ENCODE measurements around the gene DCAF4.
"Not testable (repeated sequence)": the region's sequence is repeated elsewhere in the genome, so short reads cannot be mapped to it uniquely, and the experiment has no call there.

The DCAF4 gene

DNA sequence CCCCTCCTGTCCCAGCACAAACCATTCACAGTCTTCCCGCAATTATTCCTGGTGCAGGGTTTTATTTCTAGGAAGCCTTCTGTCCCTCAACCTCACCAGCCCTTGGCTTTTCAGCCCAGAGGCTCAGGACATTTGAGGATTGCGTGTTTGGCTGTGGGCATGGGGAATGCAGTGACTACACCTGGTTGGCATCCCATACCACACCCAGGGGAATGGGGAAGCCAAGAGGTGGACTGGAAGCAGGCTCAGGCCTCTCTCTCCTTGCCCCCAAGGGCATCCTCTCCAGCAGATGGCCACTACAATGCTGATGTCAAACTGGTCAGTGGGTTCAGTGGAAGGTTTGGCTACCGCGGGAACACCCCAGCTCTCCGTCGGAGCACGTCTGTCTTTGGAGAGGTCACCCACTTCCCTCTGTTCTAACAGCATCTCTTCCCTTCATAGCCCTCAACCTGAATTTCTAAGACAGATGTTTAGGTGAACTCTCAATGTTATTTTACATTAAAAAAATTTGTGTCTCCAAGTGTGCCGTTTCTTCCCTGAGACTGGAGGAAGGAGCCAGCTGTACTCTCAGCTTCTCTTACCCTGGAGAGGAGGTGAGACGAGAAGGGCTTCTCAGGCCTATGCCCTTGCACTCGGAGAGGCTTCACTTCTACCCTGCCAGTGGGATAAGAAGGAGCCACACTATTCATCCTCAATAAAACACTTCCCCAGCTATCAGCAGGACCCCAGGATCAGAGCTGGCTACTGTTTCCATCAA is 35.5 kb downstream of the DCAF4 start:
- ChIA-PET POLR2A (ENCODE audit: low non-redundant PET) (no interaction called here), CTCF (interaction anchor here (0.6 to 1.3 kb wide), 4 partner anchors 10 to 82 kb away, joined by 3 read pairs; partner anchors contain the start of gene DPF3)
- TF ChIP-seq, protein P1, sequence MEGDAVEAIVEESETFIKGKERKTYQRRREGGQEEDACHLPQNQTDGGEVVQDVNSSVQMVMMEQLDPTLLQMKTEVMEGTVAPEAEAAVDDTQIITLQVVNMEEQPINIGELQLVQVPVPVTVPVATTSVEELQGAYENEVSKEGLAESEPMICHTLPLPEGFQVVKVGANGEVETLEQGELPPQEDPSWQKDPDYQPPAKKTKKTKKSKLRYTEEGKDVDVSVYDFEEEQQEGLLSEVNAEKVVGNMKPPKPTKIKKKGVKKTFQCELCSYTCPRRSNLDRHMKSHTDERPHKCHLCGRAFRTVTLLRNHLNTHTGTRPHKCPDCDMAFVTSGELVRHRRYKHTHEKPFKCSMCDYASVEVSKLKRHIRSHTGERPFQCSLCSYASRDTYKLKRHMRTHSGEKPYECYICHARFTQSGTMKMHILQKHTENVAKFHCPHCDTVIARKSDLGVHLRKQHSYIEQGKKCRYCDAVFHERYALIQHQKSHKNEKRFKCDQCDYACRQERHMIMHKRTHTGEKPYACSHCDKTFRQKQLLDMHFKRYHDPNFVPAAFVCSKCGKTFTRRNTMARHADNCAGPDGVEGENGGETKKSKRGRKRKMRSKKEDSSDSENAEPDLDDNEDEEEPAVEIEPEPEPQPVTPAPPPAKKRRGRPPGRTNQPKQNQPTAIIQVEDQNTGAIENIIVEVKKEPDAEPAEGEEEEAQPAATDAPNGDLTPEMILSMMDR (conservative IDR thresholded peaks at IDR 0.05; ENCODE audit: low read depth) = no peak
- H3K27ac ChIP-seq = peak overlapping the region; percentile 81
- DNase-seq (ENCODE audit: low spot score) = peak; percentile 90

DNA sequence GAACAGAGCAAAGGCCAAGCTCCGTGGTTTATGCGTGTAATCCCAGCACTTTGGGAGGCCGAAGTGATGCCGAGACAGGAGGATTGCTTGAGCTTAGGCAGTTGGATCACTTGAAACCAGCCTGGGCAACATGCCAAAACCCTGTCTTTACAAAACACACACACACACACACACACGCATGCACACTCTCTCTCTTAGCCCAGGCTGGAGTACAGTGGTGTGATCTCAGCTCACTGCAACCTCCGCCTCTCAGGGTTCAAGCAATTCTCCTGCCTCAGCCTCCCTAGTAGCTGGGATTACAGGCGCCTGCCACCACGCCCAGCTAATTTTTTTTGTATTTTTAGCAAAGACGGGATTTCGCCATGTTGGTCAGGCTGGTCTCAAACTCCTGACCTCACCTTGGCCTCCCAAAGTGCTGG is 36.1 kb downstream of the DCAF4 start:
- H3K27ac ChIP-seq = peak overlapping the region; percentile 81
- POLR2A ChIA-PET (ENCODE audit: low non-redundant PET); DNase-seq (ENCODE audit: low spot score): not testable (repeated sequence)
- CTCF ChIA-PET = interaction anchor here (0.6 to 1.3 kb wide), 4 partner anchors 11 to 81 kb away, joined by 3 read pairs; partner anchors contain the start of gene DPF3

- peak; percentile 84 for DNase-seq (ENCODE audit: low spot score)
- CTCF ChIA-PET = no interaction called here
- POLR2A ChIA-PET (ENCODE audit: low non-redundant PET) = no interaction called here
- peak overlapping the region; percentile 81 for H3K27ac ChIP-seq
- TF ChIP-seq, protein P1 (conservative IDR thresholded peaks at IDR 0.05; ENCODE audit: low read depth) = no peak
Observed at GRCh38 chr14:72962829-72963312, 36.6 kb downstream of the DCAF4 start.

GRCh38 chr14:72965249-72965648 is 39.0 kb downstream of the DCAF4 start:
- DNase-seq (ENCODE audit: low spot score) = peak; percentile 26
- CTCF ChIA-PET = no interaction called here
- POLR2A ChIA-PET (ENCODE audit: low non-redundant PET) = no interaction called here
- peak overlapping the region; percentile 51 for H3K27ac ChIP-seq
- TF ChIP-seq, protein P1 (conservative IDR thresholded peaks at IDR 0.05; ENCODE audit: low read depth) = no peak

DNA sequence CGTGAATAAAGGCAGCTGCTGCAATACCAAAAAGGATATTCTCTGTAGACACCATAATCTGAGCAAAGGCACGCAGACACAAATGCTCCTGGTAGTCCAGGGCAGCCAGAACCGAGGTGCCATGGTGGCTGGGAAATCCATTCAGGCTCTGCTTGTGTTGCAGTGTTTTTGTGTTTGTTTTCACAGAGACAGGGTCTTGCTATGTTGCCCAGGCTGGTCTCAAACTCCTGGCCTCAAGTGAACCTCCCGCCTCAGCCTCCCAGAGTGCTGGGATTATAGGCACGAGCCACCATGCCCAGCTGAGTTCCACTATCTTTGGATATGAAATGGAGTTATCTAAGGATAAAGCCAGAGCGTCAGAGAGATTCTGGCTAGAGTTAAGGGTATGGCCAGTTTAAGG is 39.8 kb downstream of the DCAF4 start:
- peak overlapping the region; percentile 51 for H3K27ac ChIP-seq
- CTCF ChIA-PET = no interaction called here
- no peak for DNase-seq (ENCODE audit: low spot score)
- TF ChIP-seq, protein P1 (conservative IDR thresholded peaks at IDR 0.05; ENCODE audit: low read depth) = no peak
- POLR2A ChIA-PET (ENCODE audit: low non-redundant PET) = no interaction called here

DNA sequence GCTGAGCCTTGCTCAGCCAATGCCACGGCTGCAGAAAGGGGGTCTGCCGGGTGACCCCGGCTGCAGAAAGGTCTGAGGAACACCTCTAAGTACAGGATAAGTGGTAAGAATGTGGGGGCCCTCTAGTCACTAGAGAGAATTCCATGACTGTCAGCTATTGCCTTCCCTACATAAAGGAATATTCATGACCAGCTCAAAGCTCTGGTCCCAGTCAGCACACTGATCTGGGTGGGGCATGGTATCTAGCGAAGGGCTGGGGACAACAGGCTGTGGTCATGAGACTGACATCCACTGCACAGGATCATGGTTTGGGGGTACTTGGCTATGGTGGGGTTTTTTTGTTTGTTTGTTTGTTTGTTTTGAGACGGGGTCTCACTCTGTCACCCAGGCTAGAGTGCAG is 42.1 kb downstream of the DCAF4 start:
- no peak overlapping the region for H3K27ac ChIP-seq
- TF ChIP-seq, protein P1 (conservative IDR thresholded peaks at IDR 0.05; ENCODE audit: low read depth) = no peak
- DNase-seq (ENCODE audit: low spot score) = no peak
- POLR2A ChIA-PET (ENCODE audit: low non-redundant PET) = no interaction called here
- CTCF ChIA-PET = interaction anchor here (0.6 kb wide), 1 partner anchor 1148 kb away, joined by 5 read pairs; no protein-coding TSS in a partner anchor

DNA sequence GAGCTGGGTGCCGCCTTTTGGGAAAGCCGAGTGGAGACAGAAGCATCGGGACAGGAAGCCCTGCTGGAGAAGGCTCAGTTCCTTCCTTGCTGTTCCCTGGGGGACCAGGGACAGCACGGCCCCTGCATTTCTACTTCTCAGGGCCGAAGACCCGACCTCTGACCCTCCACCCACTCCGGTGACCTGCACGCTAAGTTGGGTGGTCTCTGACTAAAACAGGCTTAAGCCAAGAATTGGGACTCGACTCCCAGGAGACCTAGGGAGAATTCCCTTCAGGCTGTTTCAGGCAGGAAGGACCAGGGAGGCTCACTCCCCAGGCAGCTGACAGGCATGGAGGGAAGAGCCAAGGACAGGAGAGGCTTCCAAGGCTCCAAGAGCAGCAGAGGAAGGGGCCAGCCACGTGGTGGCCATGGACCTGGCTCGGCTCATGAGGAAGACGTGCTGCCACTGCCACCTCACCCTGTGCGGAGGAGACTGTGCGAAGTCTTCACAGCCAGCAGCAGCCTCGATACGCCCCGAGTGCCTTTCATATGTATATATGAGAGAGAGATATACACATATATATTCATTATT is 43.9 kb downstream of the DCAF4 start:
- DNase-seq (ENCODE audit: low spot score) = no peak
- CTCF ChIA-PET = interaction anchor here (0.7 kb wide), 1 partner anchor 100 kb away, joined by 3 read pairs; no protein-coding TSS in a partner anchor
- TF ChIP-seq, protein P1 (conservative IDR thresholded peaks at IDR 0.05; ENCODE audit: low read depth) = no peak
- POLR2A ChIA-PET (ENCODE audit: low non-redundant PET) = no interaction called here
- H3K27ac ChIP-seq = no peak overlapping the region
